HepG2 (cell line): ENCODE data around the gene COA1. TPM values are rescaled to one million over a fixed set of nuclear protein-coding genes. Genes with fewer than 3 reads are reported as not detected.

Source experiments
- CEBPB ChIP-seq: IDR thresholded peaks from 2 replicates; pipeline ENCODE4 v1.6.1; 2011; ENCODE audit warnings: low read depth, low read length, improper control_type of control experiment, borderline replicate concordance
- HNRNPL ChIP-seq: fragments of 200-400 bp; formaldehyde crosslinking; IDR thresholded peaks from 2 replicates; pipeline ENCODE4 v1.6.1; 2017; ENCODE audit warnings: mild to moderate bottlenecking, low read depth, low read length
- IRF2 ChIP-seq: IDR thresholded peaks from 2 replicates; pipeline ENCODE4 v1.6.1; 2018; ENCODE audit warnings: missing genetic modification reagents, missing compliant biosample characterization
- IRX3 ChIP-seq: sonication (generic); formaldehyde crosslinking; IDR thresholded peaks from 2 replicates; pipeline ENCODE4 v1.8.1; 2023; ENCODE audit warnings: mild to moderate bottlenecking, low read depth, missing genetic modification reagents, borderline replicate concordance
- JDP2 ChIP-seq: sonication (generic); formaldehyde crosslinking; IDR thresholded peaks from 2 replicates; pipeline ENCODE4 v1.8.1; 2022; ENCODE audit warnings: missing genetic modification reagents, borderline replicate concordance
- KDM5A ChIP-seq: fragments of 200-600 bp; sonication (generic); IDR thresholded peaks from 2 replicates; pipeline ENCODE4 v1.7.0; 2018; ENCODE audit warnings: antibody characterized with exemption, mild to moderate bottlenecking, low read length, borderline replicate concordance
- NCOR1 ChIP-seq: fragments of 200-600 bp; sonication (generic); IDR thresholded peaks from 2 replicates; pipeline ENCODE4 v1.7.0; 2017; ENCODE audit warnings: antibody characterized with exemption, low read length, borderline replicate concordance
- NFRKB ChIP-seq: fragments of 450-650 bp; IDR thresholded peaks from 2 replicates; pipeline ENCODE4 v1.6.1; 2017
- NRL ChIP-seq: sonication (generic); formaldehyde crosslinking; IDR thresholded peaks from 2 replicates; pipeline ENCODE4 v1.5.0; 2020; ENCODE audit warnings: missing genetic modification reagents, mild to moderate bottlenecking, moderate library complexity, borderline replicate concordance
- RAD21 ChIP-seq: fragments of 450-650 bp; formaldehyde crosslinking; IDR thresholded peaks from 2 replicates; pipeline ENCODE4 v1.5.0; 2020; ENCODE audit warnings: mild to moderate bottlenecking
- RORA ChIP-seq: sonication (generic); formaldehyde crosslinking; IDR thresholded peaks from 2 replicates; pipeline ENCODE4 v1.5.0; 2020; ENCODE audit warnings: mild to moderate bottlenecking, missing genetic modification reagents, moderate library complexity
- SOX13 ChIP-seq, 3 experiments: fragments of 450-650 bp in 1 of 3; sonication (generic) in 1 of 3; formaldehyde crosslinking in 1 of 3; IDR thresholded peaks in 2 of 3; conservative IDR thresholded peaks in 1 of 3; 2 replicates each; pipeline versions ENCODE4 v1.5.0 to v1.6.1; 2016 to 2020; ENCODE audit warnings: antibody characterized with exemption in 1 of 3, mild to moderate bottlenecking in 1 of 3, missing compliant biosample characterization in 1 of 3, missing genetic modification reagents in 1 of 3, moderate library complexity in 1 of 3
- STAT5B ChIP-seq: sonication (generic); formaldehyde crosslinking; IDR thresholded peaks from 2 replicates; pipeline ENCODE4 v1.4.0; 2020; ENCODE audit warnings: missing genetic modification reagents
- ZBTB43 ChIP-seq: sonication (generic); formaldehyde crosslinking; conservative IDR thresholded peaks from 2 replicates; pipeline ENCODE4 v1.4.0; 2020; ENCODE audit warnings: missing genetic modification reagents
- ZBTB49 ChIP-seq: sonication (generic); formaldehyde crosslinking; IDR thresholded peaks from 2 replicates; pipeline ENCODE4 v1.4.0; 2020; ENCODE audit warnings: missing genetic modification reagents, borderline replicate concordance
- ZNF235 ChIP-seq: sonication (generic); formaldehyde crosslinking; IDR thresholded peaks from 2 replicates; pipeline ENCODE4 v1.8.1; 2023; ENCODE audit warnings: mild to moderate bottlenecking, missing genetic modification reagents, borderline replicate concordance
- ZNF260 ChIP-seq: sonication (generic); formaldehyde crosslinking; IDR thresholded peaks from 2 replicates; pipeline ENCODE4 v1.4.0; 2020; ENCODE audit warnings: missing genetic modification reagents, low read depth, mild to moderate bottlenecking, borderline replicate concordance
- ZNF446 ChIP-seq: sonication (generic); formaldehyde crosslinking; IDR thresholded peaks from 2 replicates; pipeline ENCODE4 v1.5.0; 2020; ENCODE audit warnings: mild to moderate bottlenecking, missing genetic modification reagents
- ZNF619 ChIP-seq: sonication (generic); formaldehyde crosslinking; IDR thresholded peaks from 2 replicates; pipeline ENCODE4 v1.4.0; 2020; ENCODE audit warnings: mild to moderate bottlenecking, missing genetic modification reagents
- ZNF746 ChIP-seq: sonication (generic); formaldehyde crosslinking; IDR thresholded peaks from 2 replicates; pipeline ENCODE4 v1.8.0; 2022; ENCODE audit warnings: mild to moderate bottlenecking, missing genetic modification reagents
- ZNF777 ChIP-seq: sonication (generic); formaldehyde crosslinking; IDR thresholded peaks from 2 replicates; pipeline ENCODE4 v1.4.0; 2020; ENCODE audit warnings: missing genetic modification reagents
- ZNF800 ChIP-seq: sonication (generic); formaldehyde crosslinking; IDR thresholded peaks from 2 replicates; pipeline ENCODE4 v1.4.0; 2020; ENCODE audit warnings: missing genetic modification reagents
- ZSCAN30 ChIP-seq: sonication (generic); formaldehyde crosslinking; IDR thresholded peaks from 2 replicates; pipeline ENCODE4 v1.5.0; 2020; ENCODE audit warnings: mild to moderate bottlenecking, missing genetic modification reagents
- polyA plus RNA-seq, 8 experiments: library from polyadenylated mRNA; depleted of rRNA in 3 of 8; stranded (reverse) in 7 of 8; unstranded in 1 of 8; fragments of >200 nt; fragmentation: Illumina TruSeq in 4 of 8; extraction: Trizol in 4 of 8; gene quantifications; 2 replicates each; pipeline versions ENCODE4 v1.2.1 to v1.2.3, GENCODE V29; 2011 to 2016; ENCODE audit warnings: low read depth in 4 of 8, missing spikeins in 1 of 8, mixed read lengths in 1 of 8; ENCODE audit not compliant: insufficient read depth in 1 of 8
- total RNA-seq, 5 experiments: library from RNA; depleted of rRNA; stranded (reverse); fragments of >200 nt; fragmentation: Illumina TruSeq; extraction: Trizol; gene quantifications; 2 replicates each; pipeline ENCODE4 v1.2.3, GENCODE V29; 2016; ENCODE audit warnings: low read depth in 1 of 5

Gene COA1
- total and polyA plus RNA-seq, 2 of the 13 experiments (the other 11 are each of a cell fraction or from before 2014, with no cell fraction given), result 33.2 to 65.7 TPM

GRCh38 chr7:43758029-43758821, 28.9 kb upstream of the COA1 start, which contains the start of gene BLVRA (continued):
- TF ChIP-seq ZNF800 (no peak), ZNF235 (CRISPR knock-in tag) (peak; percentile 55; the same call in 1 of the 2 replicates), SOX13 (IDR thresholded peaks at IDR 0.05) (no peak), SOX13 (CRISPR knock-in tag; conservative IDR thresholded peaks at IDR 0.05 in 1 of 2, IDR thresholded peaks at IDR 0.05 in 1 of 2) (no peak), IRF2 (CRISPR knock-in tag) (no peak), KDM5A (no peak; the same call in 1 of the 2 replicates), NFRKB (no peak), RORA (CRISPR knock-in tag) (no peak), CEBPB (no peak), ZNF777 (no peak; the same call in 1 of the 2 replicates), ZNF446 (CRISPR knock-in tag) (no peak; the same call in 1 of the 2 replicates), IRX3 (peak; percentile 22; the same call in 1 of the 2 replicates), ZNF746 (CRISPR knock-in tag) (peak; percentile 56; the same call in 1 of the 2 replicates), JDP2 (CRISPR knock-in tag) (no peak), RAD21 (CRISPR knock-in tag) (no peak), ZNF619 (CRISPR knock-in tag) (0 out of 2 replicates have a peak, but pooled peaks have one; percentile 68), ZBTB43 (CRISPR knock-in tag) (no peak), ZNF260 (no peak), STAT5B (CRISPR knock-in tag) (0 out of 2 replicates have a peak, but pooled peaks have one; percentile 55), NRL (CRISPR knock-in tag) (peak; percentile 79; the same call in 1 of the 2 replicates), HNRNPL (0 out of 2 replicates have a peak, but pooled peaks have one; percentile 28), ZBTB49 (no peak), NCOR1 (no peak), ZSCAN30 (CRISPR knock-in tag) (no peak)
